ENCODE results near the gene GFRA1.

Gene GFRA1

DNA sequence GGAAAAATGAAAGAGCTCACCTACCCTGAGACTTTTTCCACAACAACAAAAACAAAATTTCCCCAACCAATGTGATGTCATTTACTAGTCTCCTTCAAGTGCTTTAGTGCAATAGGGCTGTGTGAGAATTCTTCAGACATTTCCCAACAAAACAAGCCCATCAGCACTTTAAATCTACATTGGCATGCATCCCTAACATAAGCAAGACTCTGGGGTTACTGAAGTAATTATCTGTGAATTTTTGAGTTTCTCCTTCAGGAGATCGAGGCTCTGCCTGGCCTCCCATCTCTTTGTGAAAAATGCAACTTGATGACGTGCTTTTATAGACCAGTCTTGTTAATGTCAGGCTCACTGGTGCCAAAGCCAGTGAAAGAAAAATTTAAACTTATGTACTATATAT is 255.6 kb downstream of the GFRA1 start:
- Histone ChIP-seq H3K27ac (no peak overlapping the region), H3K4me1 (ENCODE audit: control insufficient read depth in 1 of 2, insufficient read depth in 1 of 2, low read depth in 1 of 2, low read length in 1 of 2) (no peaks in the 10 kb centered on the region), H3K4me3 (ENCODE audit: low read depth in 1 of 2, low read length in 1 of 2) (no peak overlapping the region), H3K9me3 (no peaks in the 10 kb centered on the region), H3K27me3 (no peaks in the 10 kb centered on the region), H3K36me3 (no peaks in the 10 kb centered on the region)
- TF ChIP-seq CTCF (IDR thresholded peaks at IDR 0.05) = no peak

DNA sequence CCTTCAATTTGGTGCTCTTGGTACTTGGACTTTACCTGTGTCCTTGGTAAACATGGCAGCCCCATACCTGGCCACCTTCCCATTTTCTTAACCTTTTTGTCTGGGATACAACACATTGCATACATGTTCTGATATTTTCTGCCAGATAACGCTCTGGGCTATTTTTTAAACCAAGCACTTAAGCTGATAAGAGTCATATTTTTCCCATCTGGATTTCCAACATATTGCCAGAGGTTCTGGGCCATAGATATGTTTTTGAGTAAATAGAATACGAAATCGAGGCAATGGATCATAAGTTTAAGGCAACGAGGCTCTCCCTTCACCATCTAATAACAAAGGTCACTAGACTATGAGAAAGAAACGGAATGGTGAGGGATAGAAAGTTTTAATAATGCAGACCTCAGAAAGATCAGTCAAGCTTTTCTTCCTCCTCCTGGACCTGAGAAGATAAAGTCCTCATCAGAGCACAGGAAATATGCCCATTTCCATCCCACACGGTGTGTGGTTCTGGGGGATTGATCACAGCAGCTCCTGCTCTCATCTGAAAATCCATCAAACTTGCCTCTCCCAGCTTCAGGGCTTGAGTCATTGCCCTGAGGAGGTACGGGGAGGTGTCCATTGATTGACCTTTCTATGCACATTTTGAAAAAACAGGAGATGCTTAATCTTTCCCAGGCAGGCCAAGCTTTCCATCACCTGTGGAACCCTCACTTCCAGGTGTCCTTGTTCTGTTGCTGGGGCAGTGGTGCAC is 257.2 kb downstream of the GFRA1 start:
- Histone ChIP-seq H3K4me3 (ENCODE audit: low read depth in 1 of 2, low read length in 1 of 2) (no peak overlapping the region), H3K27me3 (no peaks in the 10 kb centered on the region), H3K27ac (no peak overlapping the region), H3K9me3 (no peaks in the 10 kb centered on the region), H3K36me3 (no peaks in the 10 kb centered on the region), H3K4me1 (ENCODE audit: control insufficient read depth in 1 of 2, insufficient read depth in 1 of 2, low read depth in 1 of 2, low read length in 1 of 2) (no peaks in the 10 kb centered on the region)
- no peak for TF ChIP-seq CTCF (IDR thresholded peaks at IDR 0.05)

GRCh38 chr10:116014871-116015582 is 258.0 kb downstream of the GFRA1 start:
- no peak for TF ChIP-seq CTCF (IDR thresholded peaks at IDR 0.05)
- Histone ChIP-seq H3K27ac (no peak overlapping the region), H3K4me1 (ENCODE audit: control insufficient read depth in 1 of 2, insufficient read depth in 1 of 2, low read depth in 1 of 2, low read length in 1 of 2) (no peaks in the 10 kb centered on the region), H3K36me3 (no peaks in the 10 kb centered on the region), H3K27me3 (no peaks in the 10 kb centered on the region), H3K9me3 (no peaks in the 10 kb centered on the region), H3K4me3 (ENCODE audit: low read depth in 1 of 2, low read length in 1 of 2) (no peak overlapping the region)

DNA sequence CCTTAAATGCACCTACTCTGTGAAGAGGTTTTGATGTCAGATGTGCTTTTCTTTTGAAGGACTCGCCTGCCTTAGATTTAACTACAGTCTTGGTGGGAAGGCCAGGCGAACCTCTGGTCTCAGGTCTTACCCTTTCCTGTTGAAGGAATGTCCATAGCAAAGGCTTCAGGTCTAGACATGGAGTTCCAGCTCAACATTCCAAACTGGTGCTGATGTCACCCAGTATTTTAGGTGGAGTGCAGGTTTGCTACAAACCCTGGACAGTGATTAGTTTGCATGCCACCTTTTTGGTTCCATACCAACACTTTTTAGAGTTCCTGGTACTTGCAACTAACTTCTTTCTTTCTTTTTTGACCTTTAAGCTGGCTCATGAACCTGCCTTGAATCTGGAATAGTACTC is 258.7 kb downstream of the GFRA1 start:
- no peaks in the 10 kb centered on the region for H3K4me1 ChIP-seq (ENCODE audit: control insufficient read depth in 1 of 2, insufficient read depth in 1 of 2, low read depth in 1 of 2, low read length in 1 of 2)
- H3K27me3 ChIP-seq = no peaks in the 10 kb centered on the region
- no peak overlapping the region for H3K4me3 ChIP-seq (ENCODE audit: low read depth in 1 of 2, low read length in 1 of 2)
- no peak for TF ChIP-seq CTCF (IDR thresholded peaks at IDR 0.05)
- no peaks in the 10 kb centered on the region for H3K36me3 ChIP-seq
- H3K9me3 ChIP-seq = no peaks in the 10 kb centered on the region
- no peak overlapping the region for H3K27ac ChIP-seq

DNA sequence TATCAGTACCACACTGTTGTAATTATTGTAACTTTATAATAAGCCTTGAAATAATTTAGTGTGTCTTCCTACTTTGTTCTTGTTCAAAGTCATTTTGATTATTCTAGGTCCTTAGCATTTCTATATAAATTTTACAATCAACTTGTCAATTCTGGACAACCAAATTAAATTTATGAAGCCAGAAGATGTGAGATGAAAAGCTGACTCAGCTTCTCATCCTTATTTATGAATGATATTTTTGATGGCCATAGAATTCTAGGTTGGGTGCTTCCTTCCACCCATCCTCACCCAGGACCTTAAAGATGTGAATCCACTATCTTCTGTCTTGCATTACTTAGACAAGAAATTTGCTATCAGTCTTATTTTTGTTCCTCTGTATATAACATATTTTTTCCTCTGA is 261.1 kb downstream of the GFRA1 start:
- no peak overlapping the region for H3K4me3 ChIP-seq (ENCODE audit: low read depth in 1 of 2, low read length in 1 of 2)
- TF ChIP-seq CTCF (IDR thresholded peaks at IDR 0.05) = no peak
- H3K36me3 ChIP-seq = no peaks in the 10 kb centered on the region
- no peaks in the 10 kb centered on the region for H3K9me3 ChIP-seq
- H3K27ac ChIP-seq = no peak overlapping the region
- H3K27me3 ChIP-seq = no peaks in the 10 kb centered on the region
- no peaks in the 10 kb centered on the region for H3K4me1 ChIP-seq (ENCODE audit: control insufficient read depth in 1 of 2, insufficient read depth in 1 of 2, low read depth in 1 of 2, low read length in 1 of 2)

Measured in neutrophil (primary cell).